ENCODE results near the gene SEC22C.

- TF ChIP-seq EZH2phosphoT487 (IDR thresholded peaks at IDR 0.05; ENCODE audit: low read depth): no peak
- TF ChIP-seq CTCF (IDR thresholded peaks at IDR 0.05; ENCODE audit: low read depth, low read length): no peak
Measured at GRCh38 chr3:42600111-42600957, 18.6 kb upstream of the SEC22C start, which contains the start of gene NKTR.
